NOMO-1 treated with DMSO at 0.1 percent for 48 hours (cell line): ENCODE measurements around the gene GAB2.
A peak's percentile ranks its signal among the peaks of the same experiment; 100 is the strongest.
"Not testable (repeated sequence)": the region's sequence is repeated elsewhere in the genome, so short reads cannot be mapped to it uniquely, and the experiment has no call there.

Experiments used
- DNase-seq: peaks from one replicate; lab custom pipeline; 2025; ENCODE audit not compliant: unreplicated experiment; lab: John Stamatoyannopoulos, UW

GAB2 gene

DNA sequence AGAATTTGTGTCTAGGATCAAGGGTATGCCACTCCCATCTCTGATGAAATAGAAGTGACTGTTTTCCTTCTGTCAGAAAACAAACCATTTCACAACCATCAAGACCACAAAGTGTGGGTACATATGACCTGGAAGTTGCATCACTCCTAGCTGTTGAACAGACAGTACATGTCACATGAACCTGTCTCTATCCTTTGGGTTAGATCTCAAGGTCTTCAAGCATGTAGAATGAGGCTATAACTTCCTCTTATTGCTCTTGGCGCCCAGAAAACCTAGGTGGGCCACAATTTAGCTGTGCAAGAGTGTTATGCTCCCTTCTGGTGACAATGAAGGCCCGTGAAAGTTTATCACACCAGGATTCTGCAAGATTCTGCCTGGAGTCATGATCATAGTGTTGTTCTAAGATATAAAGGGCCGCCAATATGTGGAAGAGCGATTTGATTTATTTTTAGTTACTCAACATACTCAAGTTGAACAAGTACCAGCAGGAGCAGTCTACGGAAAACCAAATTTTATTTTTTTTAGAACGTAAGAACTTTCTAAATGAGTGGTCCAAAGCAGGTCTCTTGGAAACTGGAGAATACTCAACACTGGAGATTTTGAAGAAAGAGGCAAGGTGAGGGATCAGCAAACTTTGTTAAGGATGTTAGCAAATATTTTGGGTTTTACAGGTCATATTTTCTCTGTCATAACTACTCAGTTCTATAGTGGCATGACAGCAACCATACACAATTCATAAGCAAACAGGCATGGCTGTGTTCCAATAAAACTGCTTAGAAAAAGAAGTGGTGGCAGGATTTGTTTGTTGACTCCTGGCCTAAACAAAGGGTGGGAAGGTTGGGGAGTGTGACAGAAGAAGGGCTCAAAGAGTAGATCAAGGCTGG is 127.1 kb downstream of the GAB2 start:
- peak; percentile 99 for DNase-seq

DNA sequence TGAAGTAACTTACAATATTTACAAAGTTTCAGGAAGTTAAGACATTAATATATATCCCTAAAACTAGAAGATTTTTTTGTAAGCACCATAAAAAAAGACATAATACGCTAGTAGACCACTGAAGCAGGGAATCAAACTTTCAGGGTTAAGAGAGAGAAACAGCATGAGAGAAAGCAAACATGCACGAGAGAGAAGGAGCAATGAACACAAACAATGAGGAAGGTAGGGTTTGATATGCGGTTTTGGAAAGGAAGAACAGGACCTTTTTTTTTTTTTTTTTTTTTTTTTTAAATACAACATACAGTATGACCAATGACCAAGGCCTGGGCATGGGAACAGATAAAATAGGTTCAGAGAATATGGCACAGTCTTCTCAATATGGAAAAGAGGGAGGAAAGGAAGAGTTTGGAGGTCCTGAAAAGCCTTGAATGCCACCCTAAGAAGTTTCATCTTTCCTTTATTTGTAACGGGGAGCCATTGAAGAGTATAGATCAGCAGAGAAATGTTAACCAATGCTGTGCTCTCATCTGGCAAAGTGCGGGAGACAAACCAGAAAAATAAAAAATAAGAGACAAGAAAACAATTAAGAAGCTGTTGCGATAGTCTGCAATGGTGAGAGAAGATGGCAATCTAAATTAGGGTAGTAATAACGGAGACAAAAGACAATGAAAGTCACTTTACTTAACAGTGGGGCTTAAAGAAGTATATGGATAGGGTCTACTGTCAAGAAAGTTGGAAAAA is 127.9 kb downstream of the GAB2 start:
- DNase-seq = peak; percentile 75

DNA sequence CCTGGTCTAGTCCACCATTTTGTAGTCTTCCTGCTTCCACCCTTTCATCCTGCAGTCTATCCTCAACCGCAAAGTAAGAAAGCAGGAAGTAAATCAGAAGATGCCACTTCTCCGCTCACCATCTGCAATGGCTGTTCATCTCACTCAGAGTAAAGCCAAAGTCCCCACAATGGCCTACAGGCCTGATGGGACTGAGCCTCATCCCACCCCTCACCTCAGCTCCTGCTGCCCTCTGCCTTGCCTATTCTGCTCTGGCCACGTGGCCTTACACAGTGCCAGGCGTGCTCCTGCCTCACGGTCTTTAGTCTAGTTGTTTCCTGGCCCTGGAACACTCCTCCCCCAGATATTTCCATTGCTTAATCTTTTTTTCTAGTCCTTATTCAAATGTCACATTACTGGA is 133.4 kb downstream of the GAB2 start:
- no peak for DNase-seq

DNA sequence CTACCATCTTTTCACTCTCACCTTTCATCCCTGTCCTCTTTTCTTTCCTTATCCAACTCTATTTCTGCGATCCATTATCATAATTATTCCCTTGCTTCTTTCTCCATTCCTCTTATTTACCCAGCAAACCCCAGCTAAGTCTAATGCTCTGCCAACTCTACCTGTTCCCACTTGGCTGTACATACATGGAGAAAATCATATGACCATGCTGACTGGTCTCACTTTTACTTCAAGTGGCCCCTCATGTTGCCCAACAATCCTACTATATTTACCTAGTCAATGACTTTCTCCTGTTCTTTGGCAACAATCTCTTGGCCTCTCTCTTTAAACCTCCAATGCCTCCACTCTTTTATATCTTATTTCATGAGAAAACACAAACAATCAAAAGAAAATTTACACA is 134.8 kb downstream of the GAB2 start:
- no peak for DNase-seq

DNA sequence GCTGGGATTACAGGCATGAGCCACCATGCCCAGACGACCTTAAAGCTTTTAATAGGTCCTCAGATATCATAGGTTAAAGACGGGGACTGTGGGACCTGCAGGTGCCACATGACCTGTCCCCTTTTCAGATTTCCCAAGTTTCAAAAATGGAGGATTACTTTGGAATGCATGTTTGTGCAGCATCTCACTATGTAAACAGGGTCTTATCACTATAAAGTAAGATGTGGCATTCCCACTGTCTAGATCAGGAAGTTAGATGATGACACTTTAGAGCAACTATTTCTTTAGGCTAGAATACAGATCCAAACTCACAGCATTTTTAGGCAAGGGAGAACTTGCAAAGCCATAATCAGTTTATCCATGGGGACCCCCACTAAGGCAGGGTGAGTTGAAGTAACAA is 136.1 kb downstream of the GAB2 start:
- DNase-seq = no peak

DNA sequence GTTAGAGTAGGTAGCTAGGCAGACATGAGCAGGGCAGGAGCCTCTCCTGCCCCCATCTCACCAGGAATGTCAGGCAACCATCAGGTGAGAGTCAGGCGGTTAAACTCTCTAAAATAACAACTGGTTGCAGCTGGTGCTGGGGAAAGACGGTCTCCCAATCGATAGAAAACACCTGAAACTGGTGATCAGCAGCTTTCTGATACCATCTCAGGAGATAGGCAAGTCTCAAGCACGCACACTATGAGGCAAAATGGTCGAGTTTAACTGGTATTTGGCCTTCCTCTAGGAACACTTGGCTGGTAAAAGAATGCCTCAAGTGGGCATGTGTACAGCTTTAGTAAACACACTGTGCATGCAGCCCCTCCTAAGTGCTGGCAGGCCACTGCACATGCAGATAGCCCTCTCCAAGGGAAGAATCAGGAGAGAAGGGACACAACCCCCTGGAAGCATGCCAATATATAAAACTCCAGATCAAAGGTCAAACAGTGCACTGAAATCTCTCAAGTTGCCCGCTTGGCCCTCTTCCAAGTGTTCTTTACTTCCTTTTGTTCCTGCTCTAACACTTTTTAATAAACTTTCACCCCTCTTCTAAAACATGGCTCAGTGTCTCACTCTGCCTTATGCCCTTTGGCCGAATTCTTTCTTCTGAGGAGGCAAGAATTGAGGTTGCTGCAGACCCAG is 140.2 kb downstream of the GAB2 start:
- no peak for DNase-seq

DNA sequence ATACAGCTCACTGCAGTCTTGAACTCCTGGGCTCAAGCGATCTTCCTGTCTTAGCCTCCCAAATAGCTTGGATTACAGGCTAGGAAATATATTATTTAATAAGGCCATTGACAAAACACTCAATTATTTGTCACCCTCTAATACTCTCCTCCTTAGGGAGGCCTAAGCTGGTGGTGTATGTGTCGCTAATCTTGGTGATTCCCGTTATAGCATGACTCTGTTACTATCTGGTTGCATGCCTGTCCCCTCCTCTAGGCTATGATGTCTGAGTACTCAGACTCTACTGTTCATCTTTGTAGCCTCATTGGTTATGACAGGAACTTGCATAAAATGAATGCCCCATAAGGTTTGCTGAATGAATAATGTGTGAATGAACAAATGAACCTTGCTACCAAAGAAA is 141.3 kb downstream of the GAB2 start:
- no peak for DNase-seq

DNA sequence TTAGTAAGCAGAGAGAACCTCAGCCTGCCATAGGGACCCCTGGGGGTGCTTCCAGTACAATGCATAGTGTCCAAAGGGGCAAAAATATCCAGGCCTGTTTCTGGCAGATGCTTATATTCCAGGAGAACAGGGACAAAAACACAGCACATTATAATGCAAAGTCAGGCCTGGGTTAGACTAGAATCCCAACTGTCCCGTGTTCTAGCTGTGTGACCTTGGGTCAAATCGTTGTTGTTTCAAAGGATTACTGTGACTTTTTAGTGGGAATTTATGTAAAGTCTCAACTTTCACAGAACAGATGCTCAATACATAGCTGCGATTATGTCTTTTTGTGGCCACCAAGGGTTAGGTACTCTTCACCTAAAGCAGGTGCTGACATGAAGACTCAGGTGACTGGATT is 142.9 kb downstream of the GAB2 start:
- no peak for DNase-seq

DNA sequence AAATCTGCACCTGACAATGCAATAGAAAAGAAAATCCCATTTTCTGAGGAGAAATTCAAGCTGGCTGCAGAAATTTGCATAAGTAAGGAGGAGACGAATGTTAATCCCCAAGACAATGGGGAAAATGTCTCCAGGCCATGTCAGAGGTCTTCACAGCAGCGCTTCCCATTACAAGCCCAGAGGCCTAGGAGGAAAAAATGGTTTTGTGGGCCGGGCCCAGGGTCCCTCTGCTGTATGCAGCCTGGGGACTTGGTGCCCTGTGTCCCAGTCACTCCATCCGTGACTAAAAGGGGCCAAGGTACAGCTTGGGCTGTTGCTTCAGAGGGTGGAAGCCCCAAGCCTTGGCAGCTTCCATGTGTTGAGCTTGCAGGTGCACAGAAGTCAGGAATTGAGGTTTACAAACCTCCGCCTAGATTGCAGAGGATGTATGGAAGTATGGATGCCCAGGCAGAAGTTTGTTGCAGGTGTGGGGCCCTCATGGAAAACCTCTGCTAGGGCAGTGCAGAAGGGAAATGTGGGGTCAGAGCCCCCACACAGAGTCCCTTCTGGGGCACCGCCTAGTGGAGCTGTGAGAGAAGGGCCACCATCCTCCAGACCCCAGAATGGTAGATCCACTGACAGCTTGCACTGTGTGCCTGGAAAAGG is 144.9 kb downstream of the GAB2 start:
- DNase-seq = not testable (repeated sequence)

DNA sequence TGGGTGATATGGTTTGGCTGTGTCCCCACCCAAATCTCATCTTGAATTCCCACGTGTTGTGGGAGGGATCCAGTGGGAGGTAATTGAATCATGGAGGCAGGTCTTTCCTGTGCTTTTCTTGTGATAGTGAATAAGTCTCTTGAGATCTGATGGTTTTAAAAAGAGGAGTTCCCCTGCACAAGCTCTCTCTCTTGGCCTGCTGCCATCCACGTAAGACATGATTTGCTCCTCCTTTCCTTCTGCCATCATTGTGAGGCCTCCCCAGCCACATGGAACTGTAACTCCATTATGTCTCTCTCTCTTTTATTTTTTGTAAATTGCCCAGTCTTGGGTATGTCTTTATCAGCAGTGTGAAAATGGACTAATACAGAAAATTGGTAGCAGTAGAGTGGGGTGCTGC is 145.8 kb downstream of the GAB2 start:
- not testable (repeated sequence) for DNase-seq

DNA sequence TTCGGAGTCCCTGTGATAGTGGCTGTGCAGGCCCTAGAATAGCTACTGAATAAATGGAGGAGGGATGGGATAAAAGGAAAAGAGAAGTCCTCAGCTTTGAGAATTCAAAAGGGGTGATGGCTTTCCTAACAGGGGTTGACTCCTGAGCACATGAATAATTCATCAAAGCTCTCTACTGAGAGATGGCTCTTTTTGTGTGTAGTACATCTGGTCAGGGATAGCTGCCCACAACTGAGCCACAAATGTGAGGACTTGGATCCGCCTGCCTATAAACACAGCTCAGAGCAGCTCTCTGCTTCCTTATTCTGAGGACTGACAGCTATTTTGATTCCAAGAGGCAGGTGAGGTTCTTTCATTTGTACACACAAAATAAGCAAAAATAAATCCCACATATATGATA is 146.6 kb downstream of the GAB2 start:
- DNase-seq = no peak

DNA sequence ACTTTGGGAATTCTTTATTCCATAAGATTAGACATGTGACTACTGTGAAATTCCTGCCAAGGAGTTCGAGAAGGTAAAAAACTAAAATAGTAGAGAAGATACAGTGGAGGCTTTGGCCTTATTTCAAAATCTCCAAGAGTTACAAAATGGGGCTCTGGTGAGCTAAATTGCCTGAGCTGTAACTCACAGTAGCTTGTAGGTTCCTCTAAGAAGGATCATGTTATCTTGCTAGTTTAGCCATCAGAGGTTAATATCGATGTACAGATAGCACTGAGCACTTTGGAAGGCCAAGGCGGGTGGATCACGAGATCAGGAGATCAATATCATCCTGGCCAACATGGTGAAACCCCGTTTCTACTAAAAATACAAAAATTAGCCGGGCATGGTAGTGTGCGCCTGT is 147.8 kb downstream of the GAB2 start:
- DNase-seq = no peak

DNA sequence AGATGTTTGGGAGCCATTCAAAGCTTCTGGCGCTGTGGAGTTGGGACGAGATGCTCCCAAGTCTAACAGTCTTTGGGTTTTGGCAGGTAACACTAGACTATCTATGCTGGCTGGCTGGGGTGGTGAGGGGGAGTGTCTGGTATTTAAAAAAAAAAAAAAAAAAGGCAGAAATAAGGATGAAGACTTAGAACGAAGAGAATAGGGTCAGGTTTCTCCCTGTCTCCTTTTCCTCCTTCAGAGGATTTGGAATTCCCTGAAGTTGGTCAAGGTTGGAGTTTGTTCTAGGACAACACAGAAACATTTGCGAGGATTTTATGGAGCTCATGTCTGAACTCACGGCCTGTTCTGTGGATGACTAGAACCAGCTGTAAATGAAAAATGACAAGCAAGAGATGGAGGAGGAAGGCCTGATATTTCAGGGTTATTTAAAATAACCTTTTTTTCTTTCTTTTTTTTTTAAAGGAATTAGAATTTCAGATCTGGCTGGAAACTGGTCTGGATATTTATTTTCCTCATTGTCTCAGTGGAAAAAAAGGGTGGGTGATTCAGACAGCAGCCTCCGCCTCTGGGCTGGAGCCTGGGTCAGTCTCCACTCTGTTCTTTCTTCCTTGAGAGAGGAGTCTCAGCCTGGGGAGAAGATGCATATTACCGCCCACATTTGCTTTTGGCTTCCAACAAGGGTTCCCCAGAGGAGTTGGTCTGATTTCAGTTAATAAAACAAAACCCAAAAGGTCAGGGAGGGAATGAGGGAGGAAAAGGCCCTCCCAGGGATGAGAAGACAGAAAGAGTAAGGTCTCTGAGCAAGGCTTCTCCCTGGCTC is 148.8 kb downstream of the GAB2 start:
- DNase-seq = no peak

DNA sequence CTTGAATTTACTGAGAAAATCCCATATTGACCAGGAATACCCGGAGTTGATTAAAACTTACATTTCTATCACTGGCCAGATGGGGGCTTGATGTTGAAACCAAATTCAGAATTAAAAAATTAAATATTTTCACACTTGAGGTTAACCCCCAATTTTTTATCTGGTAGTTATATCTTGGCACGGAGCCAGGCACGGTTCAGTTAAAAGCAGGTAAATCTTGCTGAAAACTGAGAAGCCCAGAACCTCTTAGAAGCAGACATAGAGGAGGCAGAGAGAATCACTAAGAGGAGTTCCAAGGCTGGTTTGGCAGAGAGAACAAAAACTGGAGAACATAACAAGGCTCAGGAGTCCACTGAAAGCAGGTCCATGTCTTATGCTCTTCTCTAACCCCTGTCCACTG is 151.2 kb downstream of the GAB2 start:
- DNase-seq = no peak

DNA sequence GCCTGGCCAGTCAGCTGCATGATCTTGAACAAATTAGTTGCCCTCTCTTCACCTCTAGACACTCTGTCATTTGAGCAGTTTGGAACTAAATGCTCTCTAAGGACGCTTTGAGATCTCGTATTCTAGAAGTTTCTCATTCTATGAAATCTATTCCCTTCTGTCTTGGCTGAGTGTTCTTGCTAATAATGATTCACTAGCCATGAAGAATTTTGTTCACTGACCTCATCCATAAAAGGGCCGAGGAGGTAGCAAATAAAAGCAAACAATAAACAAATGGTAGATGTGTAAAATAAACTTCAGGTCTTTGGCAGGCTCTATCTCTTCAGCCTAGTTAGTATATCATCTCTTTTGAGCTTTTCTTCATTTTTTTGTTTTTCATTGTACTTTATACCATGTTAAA is 152.3 kb downstream of the GAB2 start:
- DNase-seq = no peak

DNA sequence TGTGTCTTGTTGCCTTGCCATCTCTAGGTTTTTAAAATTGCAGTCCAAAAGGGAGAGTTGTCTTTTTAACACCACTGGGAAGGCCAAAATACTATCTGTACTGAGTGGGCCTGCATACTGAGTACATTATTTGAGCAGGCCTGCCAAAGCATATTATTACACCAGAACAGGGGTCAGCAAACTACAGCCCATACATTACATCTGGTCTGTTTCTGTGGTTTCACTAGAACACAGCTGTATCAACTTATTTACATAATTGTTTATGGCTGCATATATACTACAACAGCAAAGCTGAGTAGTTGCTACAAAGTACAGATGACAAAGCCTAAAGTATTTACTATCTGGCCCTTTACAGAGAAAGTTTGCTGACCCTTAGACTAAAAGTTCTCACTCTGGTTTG is 154.9 kb downstream of the GAB2 start:
- no peak for DNase-seq

DNA sequence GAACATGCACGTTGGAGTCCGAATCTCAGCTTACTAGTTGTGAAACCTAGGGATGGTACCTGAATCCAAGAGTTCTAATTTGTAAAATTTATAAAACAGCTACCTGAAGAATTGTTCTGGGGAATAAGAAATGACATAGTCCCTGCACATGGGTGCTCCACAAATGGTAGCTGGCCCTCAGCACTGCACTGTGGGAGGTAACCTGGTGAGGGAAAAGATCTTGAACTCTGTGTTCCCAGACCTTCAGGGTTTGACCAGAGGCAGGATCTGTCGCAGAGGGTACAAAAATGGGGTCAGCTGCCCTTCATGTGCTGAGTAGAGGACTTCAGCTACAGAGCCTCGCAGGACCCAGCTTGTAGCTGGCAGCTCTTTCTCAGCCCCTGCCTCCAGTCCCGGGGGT is 155.4 kb downstream of the GAB2 start:
- DNase-seq = no peak

DNA sequence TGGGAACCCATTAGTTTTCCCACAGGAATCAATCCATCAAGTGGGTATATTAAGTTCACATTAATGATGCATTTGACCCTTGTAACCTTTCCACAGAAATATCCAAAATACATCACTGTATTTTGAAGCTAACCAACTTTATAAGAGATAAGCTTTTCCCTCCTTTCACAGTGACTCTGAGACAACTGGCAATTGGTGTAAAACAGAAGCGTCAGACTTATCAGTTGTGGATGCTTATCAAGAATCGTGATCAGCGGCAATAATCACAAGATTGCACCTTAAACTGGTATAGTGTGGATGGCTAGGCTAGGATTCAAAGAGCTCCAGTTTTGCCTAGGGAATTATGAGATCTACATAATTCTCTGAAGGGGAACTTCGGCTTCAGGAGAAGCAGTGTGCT is 155.8 kb downstream of the GAB2 start:
- no peak for DNase-seq

DNA sequence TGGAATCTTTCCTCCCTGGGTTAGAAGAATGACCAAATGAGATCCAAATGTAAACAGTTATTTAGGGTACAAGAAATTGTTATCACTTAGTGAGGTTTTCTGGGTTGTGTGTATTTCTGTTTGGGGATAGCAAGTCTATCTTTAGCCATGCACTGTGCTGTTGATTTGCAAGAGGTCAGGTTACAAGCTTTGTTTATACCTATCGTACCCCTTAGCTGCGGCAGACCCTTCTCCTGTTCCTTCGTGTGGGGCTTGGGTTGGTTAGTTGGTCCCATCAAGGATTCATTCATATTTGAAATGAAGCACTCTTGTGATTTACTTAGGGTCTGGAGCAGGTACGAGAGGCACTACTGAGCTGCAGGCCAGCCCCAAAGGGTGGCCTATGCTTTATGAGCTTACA is 156.3 kb downstream of the GAB2 start:
- no peak for DNase-seq

DNA sequence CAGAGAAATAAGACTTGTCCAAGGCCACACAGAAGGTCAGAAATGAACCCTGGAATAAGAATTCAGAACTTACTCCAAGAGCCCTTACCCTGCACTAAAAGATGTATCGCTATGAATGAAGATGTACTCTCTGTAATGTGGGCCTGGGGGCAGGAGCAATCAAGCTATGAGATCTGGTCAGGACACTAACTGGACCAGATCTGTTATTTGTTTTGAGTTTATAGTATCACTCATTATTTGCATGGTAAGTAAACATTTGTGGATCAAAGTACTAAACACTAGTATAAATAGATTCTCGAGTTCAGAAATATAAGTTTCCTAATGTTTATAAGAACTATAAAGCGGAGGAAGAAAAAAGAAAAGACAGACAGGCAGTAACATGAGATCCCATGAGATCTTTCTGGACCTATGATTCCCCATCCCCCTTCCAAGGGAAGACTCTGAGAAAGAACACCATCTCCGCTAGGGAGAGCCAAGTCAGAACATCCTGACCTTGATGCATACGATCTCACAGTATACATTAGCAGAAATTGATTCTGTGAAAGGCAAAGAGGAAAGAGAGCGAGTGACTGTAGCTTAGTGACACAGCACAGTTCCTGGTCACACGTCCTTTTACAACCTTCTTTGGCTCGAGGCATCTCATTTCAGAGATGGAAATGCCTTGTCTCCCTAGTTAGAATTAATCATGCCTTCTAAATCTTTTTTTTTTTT is 157.7 kb downstream of the GAB2 start:
- no peak for DNase-seq
